ENCODE data around the gene MAF.

Gene MAF

GRCh38 chr16:79600638-79601091 lies at the start of gene MAF:
TSS of gene MAF (minus strand) at chr16:79600737. CDS start at chr16:79599902, 835 bp downstream.
- peak; percentile 97 for FAIRE-seq

GRCh38 chr16:79648826-79649225 lies 48.3 kb upstream of the MAF start:
- no peak for FAIRE-seq

GRCh38 chr16:79647586-79647985 lies 47.0 kb upstream of the MAF start:
- FAIRE-seq: no peak

- no peak for FAIRE-seq
These were observed 45.2 kb upstream of the MAF start for GRCh38 chr16:79645701-79646100.

GRCh38 chr16:79644971-79645667 lies 44.6 kb upstream of the MAF start:
- FAIRE-seq: no peak

- no peak for FAIRE-seq
These were observed 42.1 kb upstream of the MAF start for GRCh38 chr16:79642652-79643051.

- no peak for FAIRE-seq
These were observed 40.2 kb upstream of the MAF start for GRCh38 chr16:79640513-79641360.

GRCh38 chr16:79639576-79640311 lies 39.2 kb upstream of the MAF start:
- FAIRE-seq: no peak

GRCh38 chr16:79638386-79638785 lies 37.8 kb upstream of the MAF start:
- no peak for FAIRE-seq

GRCh38 chr16:79635488-79635887 lies 35.0 kb upstream of the MAF start:
- FAIRE-seq: no peak

GRCh38 chr16:79634298-79634697 lies 33.8 kb upstream of the MAF start:
- FAIRE-seq: no peak

- no peak for FAIRE-seq
These were observed 31.8 kb upstream of the MAF start for GRCh38 chr16:79632289-79632688.

GRCh38 chr16:79628988-79629387 lies 28.5 kb upstream of the MAF start:
- no peak for FAIRE-seq

GRCh38 chr16:79628501-79628975 lies 28.0 kb upstream of the MAF start:
- FAIRE-seq: no peak

GRCh38 chr16:79627092-79627491 lies 26.6 kb upstream of the MAF start:
- FAIRE-seq: no peak

GRCh38 chr16:79625738-79626137 lies 25.2 kb upstream of the MAF start:
- FAIRE-seq: no peak

GRCh38 chr16:79623824-79624223 lies 23.3 kb upstream of the MAF start:
- FAIRE-seq: no peak

- no peak for FAIRE-seq
These were observed 22.5 kb upstream of the MAF start for GRCh38 chr16:79623062-79623461.

- no peak for FAIRE-seq
These were observed 20.5 kb upstream of the MAF start for GRCh38 chr16:79621027-79621426.

- no peak for FAIRE-seq
These were observed 18.1 kb upstream of the MAF start for GRCh38 chr16:79618692-79619050.

- FAIRE-seq: no peak
These were observed 17.6 kb upstream of the MAF start for GRCh38 chr16:79618041-79618691.

- FAIRE-seq: no peak
These were observed 12.5 kb upstream of the MAF start for GRCh38 chr16:79613009-79613408.

- no peak for FAIRE-seq
These were observed 11.7 kb upstream of the MAF start for GRCh38 chr16:79612207-79612606.

Data from islet of Langerhans (tissue), 1 donor.